Measurements from ENCODE around the gene MON2.

Gene MON2

GRCh38 chr12:62562846-62563245, 96.2 kb downstream of the MON2 start:
- no peak for DNase-seq

- DNase-seq = no peak
These were observed 108.4 kb downstream of the MON2 start for GRCh38 chr12:62575036-62575435.

GRCh38 chr12:62576503-62576902, 109.9 kb downstream of the MON2 start:
- no peak for DNase-seq

GRCh38 chr12:62578726-62579125, 112.1 kb downstream of the MON2 start:
- DNase-seq = no peak

- DNase-seq = no peak
These were observed 114.8 kb downstream of the MON2 start for GRCh38 chr12:62581288-62582064.

GRCh38 chr12:62582065-62582366, 115.4 kb downstream of the MON2 start:
- DNase-seq = no peak

- no peak for DNase-seq
These were observed 118.0 kb downstream of the MON2 start for GRCh38 chr12:62584619-62585018.

- no peak for DNase-seq
These were observed 120.2 kb downstream of the MON2 start for GRCh38 chr12:62586850-62587249.

- no peak for DNase-seq
These were observed 122.3 kb downstream of the MON2 start for GRCh38 chr12:62588916-62589315.

- no peak for DNase-seq
These were observed 130.6 kb downstream of the MON2 start for GRCh38 chr12:62597253-62597652.

- DNase-seq = no peak
These were observed 132.2 kb downstream of the MON2 start for GRCh38 chr12:62598846-62599245.

- DNase-seq = no peak
These were observed 133.3 kb downstream of the MON2 start for GRCh38 chr12:62599854-62600437.

GRCh38 chr12:62601765-62602164, 135.1 kb downstream of the MON2 start:
- DNase-seq = no peak

GRCh38 chr12:62602255-62603060, 135.8 kb downstream of the MON2 start:
- peak; percentile 86 for DNase-seq

- peak; percentile 79 for DNase-seq
These were observed 136.6 kb downstream of the MON2 start for GRCh38 chr12:62603061-62603810.

GRCh38 chr12:62603811-62604098, 137.1 kb downstream of the MON2 start:
- DNase-seq = no peak

- DNase-seq = no peak
These were observed 137.7 kb downstream of the MON2 start for GRCh38 chr12:62604373-62604772.

GRCh38 chr12:62604871-62605270, 138.2 kb downstream of the MON2 start:
- DNase-seq = no peak

- DNase-seq = no peak
These were observed 139.4 kb downstream of the MON2 start for GRCh38 chr12:62605981-62606380.

GRCh38 chr12:62606654-62607053, 140.0 kb downstream of the MON2 start:
- DNase-seq = no peak

GRCh38 chr12:62613081-62613480, 146.5 kb downstream of the MON2 start:
- no peak for DNase-seq

- no peak for DNase-seq
These were observed 151.7 kb downstream of the MON2 start for GRCh38 chr12:62618319-62618718.

- no peak for DNase-seq
These were observed 152.3 kb downstream of the MON2 start for GRCh38 chr12:62618930-62619329.
